Measurements from ENCODE around the gene M1AP. TPM values are rescaled to one million over a fixed set of nuclear protein-coding genes. Genes with fewer than 3 reads are reported as not detected.

The M1AP gene
- total RNA-seq, 1 donor from 2014 or later, result 0.81 TPM

- Mint-ChIP-seq H3K27me3 (ENCODE audit: unreplicated experiment) (peaks cover 3% of the 10 kb centered on the region), H3K36me3 (ENCODE audit: unreplicated experiment) (peaks cover 22% of the 10 kb centered on the region), H3K4me3 (ENCODE audit: unreplicated experiment) (no peak overlapping the region), H3K27ac (ENCODE audit: unreplicated experiment) (no peak overlapping the region), H3K4me1 (ENCODE audit: low read depth, unreplicated experiment) (no peaks in the 10 kb centered on the region), H3K9me3 (ENCODE audit: unreplicated experiment) (no peaks in the 10 kb centered on the region)
- DNase-seq, result no peak
- no peak for TF ChIP-seq CTCF (IDR thresholded peaks at IDR 0.05; ENCODE audit: partially characterized antibody, unreplicated experiment)
These were observed 37.3 kb upstream of the M1AP start for GRCh38 chr2:74685408-74685807.

GRCh38 chr2:74682501-74682900, 34.4 kb upstream of the M1AP start:
- Mint-ChIP-seq H3K9me3 (ENCODE audit: unreplicated experiment) (peaks cover 2% of the 10 kb centered on the region), H3K4me3 (ENCODE audit: unreplicated experiment) (no peak overlapping the region), H3K27ac (ENCODE audit: unreplicated experiment) (no peak overlapping the region), H3K36me3 (ENCODE audit: unreplicated experiment) (peaks cover 27% of the 10 kb centered on the region), H3K27me3 (ENCODE audit: unreplicated experiment) (peaks cover 5% of the 10 kb centered on the region), H3K4me1 (ENCODE audit: low read depth, unreplicated experiment) (no peaks in the 10 kb centered on the region)
- no peak for TF ChIP-seq CTCF (IDR thresholded peaks at IDR 0.05; ENCODE audit: partially characterized antibody, unreplicated experiment)
- no peak for DNase-seq

- Mint-ChIP-seq H3K27ac (ENCODE audit: unreplicated experiment) (no peak overlapping the region), H3K27me3 (ENCODE audit: unreplicated experiment) (peaks cover 4% of the 10 kb centered on the region), H3K9me3 (ENCODE audit: unreplicated experiment) (peaks cover 5% of the 10 kb centered on the region), H3K4me3 (ENCODE audit: unreplicated experiment) (no peak overlapping the region), H3K4me1 (ENCODE audit: low read depth, unreplicated experiment) (no peaks in the 10 kb centered on the region), H3K36me3 (ENCODE audit: unreplicated experiment) (peaks cover 22% of the 10 kb centered on the region)
- DNase-seq, result no peak
- TF ChIP-seq CTCF (IDR thresholded peaks at IDR 0.05; ENCODE audit: partially characterized antibody, unreplicated experiment), result no peak
These were observed 31.5 kb upstream of the M1AP start for GRCh38 chr2:74679615-74680014.

GRCh38 chr2:74676331-74676730, 28.2 kb upstream of the M1AP start:
- H3K27ac Mint-ChIP-seq (ENCODE audit: unreplicated experiment), result no peak overlapping the region
- peaks cover 5% of the 10 kb centered on the region for H3K9me3 Mint-ChIP-seq (ENCODE audit: unreplicated experiment)
- no peak overlapping the region for H3K4me3 Mint-ChIP-seq (ENCODE audit: unreplicated experiment)

GRCh38 chr2:74675090-74675489, 27.0 kb upstream of the M1AP start:
- H3K36me3 Mint-ChIP-seq (ENCODE audit: unreplicated experiment), result peaks cover 28% of the 10 kb centered on the region
- H3K27ac Mint-ChIP-seq (ENCODE audit: unreplicated experiment), result no peak overlapping the region
- peaks cover 6% of the 10 kb centered on the region for H3K27me3 Mint-ChIP-seq (ENCODE audit: unreplicated experiment)
- DNase-seq, result no peak
- peaks cover 4% of the 10 kb centered on the region for H3K4me1 Mint-ChIP-seq (ENCODE audit: low read depth, unreplicated experiment)
- H3K4me3 Mint-ChIP-seq (ENCODE audit: unreplicated experiment), result no peak overlapping the region
- peaks cover 5% of the 10 kb centered on the region for H3K9me3 Mint-ChIP-seq (ENCODE audit: unreplicated experiment)
- no peak for TF ChIP-seq CTCF (IDR thresholded peaks at IDR 0.05; ENCODE audit: partially characterized antibody, unreplicated experiment)

More at GRCh38 chr2:74676331-74676730, 28.2 kb upstream of the M1AP start:
- no peak for TF ChIP-seq CTCF (IDR thresholded peaks at IDR 0.05; ENCODE audit: partially characterized antibody, unreplicated experiment)
- peaks cover 4% of the 10 kb centered on the region for H3K4me1 Mint-ChIP-seq (ENCODE audit: low read depth, unreplicated experiment)
- peaks cover 28% of the 10 kb centered on the region for H3K36me3 Mint-ChIP-seq (ENCODE audit: unreplicated experiment)
- no peak for DNase-seq
- peaks cover 6% of the 10 kb centered on the region for H3K27me3 Mint-ChIP-seq (ENCODE audit: unreplicated experiment)
